ENCODE measurements around the gene GRID2. TPM values are rescaled to one million over a fixed set of nuclear protein-coding genes. Genes with fewer than 3 reads are reported as not detected.

GRID2 gene
- polyA plus RNA-seq, 1 donor (not counting 4 experiments of a cell fraction or from before 2014, with no cell fraction given), result not detected

GRCh38 chr4:93334003-93334402 is 1030.2 kb downstream of the GRID2 start:
- Histone ChIP-seq H3K27me3 (ENCODE audit: control insufficient read depth, extremely low read depth, insufficient read depth, low read length) (no peaks in the 10 kb centered on the region), H2AFZ (ENCODE audit: control insufficient read depth, low read length) (no peak overlapping the region), H3K9me3 (ENCODE audit: control insufficient read depth, low read depth, low read length) (no peaks in the 10 kb centered on the region), H3K79me2 (ENCODE audit: control insufficient read depth, insufficient read depth, low read length) (no peaks in the 10 kb centered on the region), H3K9ac (ENCODE audit: control insufficient read depth, extremely low read depth, insufficient read depth, low read length) (no peak overlapping the region), H3K4me1 (ENCODE audit: control insufficient read depth, extremely low read depth, insufficient read depth, low read length) (no peaks in the 10 kb centered on the region), H4K20me1 (ENCODE audit: control insufficient read depth, extremely low read depth, insufficient read depth, low read length) (no peaks in the 10 kb centered on the region), H3K9me1 (ENCODE audit: control insufficient read depth, extremely low read depth, insufficient read depth, low read length) (no peaks in the 10 kb centered on the region), H3K36me3 (ENCODE audit: control insufficient read depth in 2 of 2, extremely low read depth in 1 of 2, insufficient read depth in 2 of 2, low read length in 2 of 2) (no peaks in the 10 kb centered on the region), H3K4me2 (ENCODE audit: control insufficient read depth, extremely low read depth, insufficient read depth, low read depth, low read length) (no peak overlapping the region), H3K4me3 (ENCODE audit: control insufficient read depth in 2 of 3, extremely low read depth in 1 of 3, insufficient read depth in 2 of 3, low read depth in 1 of 3, low read length in 3 of 3) (no peak overlapping the region), H3K27ac (ENCODE audit: control insufficient read depth, insufficient read depth, low read length) (no peak overlapping the region)
- DNase-seq (ENCODE audit: low read depth, low spot score), result no peak
- FAIRE-seq, result no peak
- TF ChIP-seq EZH2 (IDR thresholded peaks at IDR 0.05; ENCODE audit: low read length) (no peak), CTCF (optimal IDR thresholded peaks at IDR 0.05 in 1 of 3, IDR thresholded peaks at IDR 0.05 in 1 of 3, conservative IDR thresholded peaks at IDR 0.05 in 1 of 3; ENCODE audit: extremely low read depth in 1 of 3, insufficient read depth in 2 of 3, low read length in 3 of 3) (no peak)
- dilution Hi-C loops (cut with MboI; ENCODE audit: extremely low pct_ligation_motif_present, low sequenced_read_pairs), result no loop called here

- TF ChIP-seq EZH2 (IDR thresholded peaks at IDR 0.05; ENCODE audit: low read length) (no peak), CTCF (optimal IDR thresholded peaks at IDR 0.05 in 1 of 3, IDR thresholded peaks at IDR 0.05 in 1 of 3, conservative IDR thresholded peaks at IDR 0.05 in 1 of 3; ENCODE audit: extremely low read depth in 1 of 3, insufficient read depth in 2 of 3, low read length in 3 of 3) (no peak)
- Histone ChIP-seq H3K9me1 (ENCODE audit: control insufficient read depth, extremely low read depth, insufficient read depth, low read length) (no peaks in the 10 kb centered on the region), H3K79me2 (ENCODE audit: control insufficient read depth, insufficient read depth, low read length) (no peaks in the 10 kb centered on the region), H3K4me1 (ENCODE audit: control insufficient read depth, extremely low read depth, insufficient read depth, low read length) (no peaks in the 10 kb centered on the region), H3K4me2 (ENCODE audit: control insufficient read depth, extremely low read depth, insufficient read depth, low read depth, low read length) (no peak overlapping the region), H3K9ac (ENCODE audit: control insufficient read depth, extremely low read depth, insufficient read depth, low read length) (no peak overlapping the region), H3K36me3 (ENCODE audit: control insufficient read depth in 2 of 2, extremely low read depth in 1 of 2, insufficient read depth in 2 of 2, low read length in 2 of 2) (no peaks in the 10 kb centered on the region), H4K20me1 (ENCODE audit: control insufficient read depth, extremely low read depth, insufficient read depth, low read length) (no peaks in the 10 kb centered on the region), H3K27ac (ENCODE audit: control insufficient read depth, insufficient read depth, low read length) (no peak overlapping the region), H3K27me3 (ENCODE audit: control insufficient read depth, extremely low read depth, insufficient read depth, low read length) (no peaks in the 10 kb centered on the region), H3K9me3 (ENCODE audit: control insufficient read depth, low read depth, low read length) (no peaks in the 10 kb centered on the region), H3K4me3 (ENCODE audit: control insufficient read depth in 2 of 3, extremely low read depth in 1 of 3, insufficient read depth in 2 of 3, low read depth in 1 of 3, low read length in 3 of 3) (no peak overlapping the region), H2AFZ (ENCODE audit: control insufficient read depth, low read length) (no peak overlapping the region)
- FAIRE-seq (no peak), DNase-seq (ENCODE audit: low read depth, low spot score) (no peak)
- dilution Hi-C loops (cut with MboI; ENCODE audit: extremely low pct_ligation_motif_present, low sequenced_read_pairs), result no loop called here
These were observed 1033.4 kb downstream of the GRID2 start for GRCh38 chr4:93337196-93337595.
